SJSA1 (cell line): Measurements from ENCODE around the gene TBC1D22A. TPM values are rescaled to one million over a fixed set of nuclear protein-coding genes. Genes with fewer than 3 reads are reported as not detected.
A peak's percentile ranks its signal among the peaks of the same experiment; 100 is the strongest.

Experiments used
- DNase-seq, 2 experiments: peaks; one replicate each; pipeline ENCODE4 v3.0.0-alpha.2; 2015 to 2020; ENCODE audit warnings: low spot score in 2 of 2, low read depth in 1 of 2
- H3K27ac ChIP-seq: fragments of 250-450 bp; sonication (Bioruptor Pico); 2 replicates; pipeline ENCODE4 v1.5.1; 2020; ENCODE audit warnings: mild to moderate bottlenecking, moderate library complexity
- H3K27me3 ChIP-seq: fragments of 250-450 bp; sonication (Bioruptor Pico); replicated peaks from 2 replicates; pipeline ENCODE4 v1.5.1; 2020; ENCODE audit warnings: mild to moderate bottlenecking, moderate library complexity
- H3K36me3 ChIP-seq: fragments of 250-450 bp; sonication (Bioruptor Pico); 2 replicates; pipeline ENCODE4 v1.5.1; 2020; ENCODE audit warnings: mild to moderate bottlenecking
- H3K4me1 ChIP-seq: fragments of 250-450 bp; sonication (Bioruptor Pico); replicated peaks from 2 replicates; pipeline ENCODE4 v1.6.1; 2021; ENCODE audit warnings: mild to moderate bottlenecking
- H3K4me3 ChIP-seq: fragments of 250-450 bp; sonication (Bioruptor Pico); 2 replicates; pipeline ENCODE4 v1.5.1; 2020; ENCODE audit warnings: mild to moderate bottlenecking
- H3K9me3 ChIP-seq: fragments of 250-450 bp; sonication (Bioruptor Pico); replicated peaks from 2 replicates; pipeline ENCODE4 v1.5.1; 2020; ENCODE audit warnings: mild to moderate bottlenecking
- total RNA-seq: library from RNA; depleted of rRNA; stranded (reverse); fragments of >200 nt; shearing (Covaris generic); gene quantifications from 2 replicates; pipeline ENCODE4 v1.2.3, GENCODE V29; 2014

TBC1D22A gene
- total RNA-seq, 1 experiment from 2014 or later = 10.5 TPM

GRCh38 chr22:46857142-46857884 is 94.9 kb downstream of the TBC1D22A start:
- no peak for DNase-seq
- Histone ChIP-seq H3K9me3 (no peaks in the 10 kb centered on the region; the same call in 1 of the 2 replicates), H3K27ac (no peak overlapping the region), H3K4me1 (no peaks in the 10 kb centered on the region), H3K27me3 (no peaks in the 10 kb centered on the region), H3K36me3 (no peaks in the 10 kb centered on the region), H3K4me3 (no peak overlapping the region)

- Histone ChIP-seq H3K36me3 (no peaks in the 10 kb centered on the region), H3K27ac (no peak overlapping the region), H3K4me3 (no peak overlapping the region), H3K9me3 (no peaks in the 10 kb centered on the region; the same call in 1 of the 2 replicates), H3K4me1 (no peaks in the 10 kb centered on the region), H3K27me3 (no peaks in the 10 kb centered on the region)
- DNase-seq = no peak
Observed at GRCh38 chr22:46857885-46858143, 95.4 kb downstream of the TBC1D22A start.

GRCh38 chr22:46858181-46858771 is 95.8 kb downstream of the TBC1D22A start:
- Histone ChIP-seq H3K27ac (no peak overlapping the region), H3K4me3 (no peak overlapping the region)
- DNase-seq = no peak

GRCh38 chr22:46860562-46860961 is 98.1 kb downstream of the TBC1D22A start:
- Histone ChIP-seq H3K27me3 (no peaks in the 10 kb centered on the region), H3K9me3 (no peaks in the 10 kb centered on the region; the same call in 1 of the 2 replicates), H3K27ac (no peak overlapping the region), H3K4me1 (no peaks in the 10 kb centered on the region), H3K36me3 (no peaks in the 10 kb centered on the region), H3K4me3 (no peak overlapping the region)
- no peak for DNase-seq

More at GRCh38 chr22:46858181-46858771, 95.8 kb downstream of the TBC1D22A start:
- Histone ChIP-seq H3K9me3 (no peaks in the 10 kb centered on the region; the same call in 1 of the 2 replicates), H3K27me3 (no peaks in the 10 kb centered on the region), H3K36me3 (no peaks in the 10 kb centered on the region), H3K4me1 (no peaks in the 10 kb centered on the region)

- Histone ChIP-seq H3K4me3 (no peak overlapping the region), H3K27ac (no peak overlapping the region), H3K4me1 (peaks cover 6% of the 10 kb centered on the region), H3K9me3 (no peaks in the 10 kb centered on the region; the same call in 1 of the 2 replicates), H3K27me3 (no peaks in the 10 kb centered on the region), H3K36me3 (no peaks in the 10 kb centered on the region)
- no peak for DNase-seq
Observed at GRCh38 chr22:46861468-46862367, 99.3 kb downstream of the TBC1D22A start.

- Histone ChIP-seq H3K27ac (no peak overlapping the region), H3K4me1 (peaks cover 14% of the 10 kb centered on the region), H3K4me3 (no peak overlapping the region), H3K36me3 (no peaks in the 10 kb centered on the region), H3K27me3 (no peaks in the 10 kb centered on the region), H3K9me3 (no peaks in the 10 kb centered on the region; the same call in 1 of the 2 replicates)
- DNase-seq = no peak
Observed at GRCh38 chr22:46862418-46863324, 100.2 kb downstream of the TBC1D22A start.

GRCh38 chr22:46863794-46864193 is 101.3 kb downstream of the TBC1D22A start:
- H3K36me3 ChIP-seq = no peaks in the 10 kb centered on the region
- peaks cover 14% of the 10 kb centered on the region for H3K4me1 ChIP-seq
- H3K27me3 ChIP-seq = no peaks in the 10 kb centered on the region
- H3K9me3 ChIP-seq = no peaks in the 10 kb centered on the region
- no peak for DNase-seq
- H3K4me3 ChIP-seq = no peak overlapping the region
- H3K27ac ChIP-seq = no peak overlapping the region

GRCh38 chr22:46864314-46865051 is 102.0 kb downstream of the TBC1D22A start:
- H3K36me3 ChIP-seq = no peaks in the 10 kb centered on the region

GRCh38 chr22:46865052-46865434 is 102.6 kb downstream of the TBC1D22A start:
- no peaks in the 10 kb centered on the region for H3K36me3 ChIP-seq
- H3K27me3 ChIP-seq = no peaks in the 10 kb centered on the region
- H3K9me3 ChIP-seq = no peaks in the 10 kb centered on the region
- peak in 1 of 2 experiments; percentile 22 for DNase-seq
- no peak overlapping the region for H3K27ac ChIP-seq
- no peak overlapping the region for H3K4me3 ChIP-seq
- peaks cover 19% of the 10 kb centered on the region for H3K4me1 ChIP-seq

More at GRCh38 chr22:46864314-46865051, 102.0 kb downstream of the TBC1D22A start:
- no peak overlapping the region for H3K27ac ChIP-seq
- no peak for DNase-seq
- no peaks in the 10 kb centered on the region for H3K9me3 ChIP-seq
- H3K4me1 ChIP-seq = peaks cover 19% of the 10 kb centered on the region
- H3K4me3 ChIP-seq = no peak overlapping the region
- H3K27me3 ChIP-seq = no peaks in the 10 kb centered on the region

- no peaks in the 10 kb centered on the region for H3K27me3 ChIP-seq
- DNase-seq = no peak
- H3K36me3 ChIP-seq = no peaks in the 10 kb centered on the region
- H3K4me1 ChIP-seq = peaks cover 19% of the 10 kb centered on the region
- no peaks in the 10 kb centered on the region for H3K9me3 ChIP-seq
- no peak overlapping the region for H3K27ac ChIP-seq
- no peak overlapping the region for H3K4me3 ChIP-seq
Observed at GRCh38 chr22:46865642-46866041, 103.2 kb downstream of the TBC1D22A start.

- Histone ChIP-seq H3K27me3 (no peaks in the 10 kb centered on the region), H3K9me3 (no peaks in the 10 kb centered on the region), H3K27ac (peak overlapping the region; percentile 85), H3K4me1 (peaks cover 19% of the 10 kb centered on the region), H3K36me3 (no peaks in the 10 kb centered on the region), H3K4me3 (no peak overlapping the region)
- DNase-seq = peak; percentile 83 to 86
Observed at GRCh38 chr22:46866591-46866990, 104.1 kb downstream of the TBC1D22A start.

GRCh38 chr22:46867106-46867505 is 104.7 kb downstream of the TBC1D22A start:
- Histone ChIP-seq H3K9me3 (no peaks in the 10 kb centered on the region), H3K27ac (peak overlapping the region; percentile 85), H3K4me1 (peaks cover 19% of the 10 kb centered on the region), H3K4me3 (no peak overlapping the region), H3K36me3 (no peaks in the 10 kb centered on the region), H3K27me3 (no peaks in the 10 kb centered on the region)
- DNase-seq = no peak
